ENCODE data around the gene ARID4A. TPM values are rescaled to one million over a fixed set of nuclear protein-coding genes. Genes with fewer than 3 reads are reported as not detected.

The ARID4A gene
- total RNA-seq, 1 donor: 14.5 TPM

- no peaks in the 10 kb centered on the region for H3K79me2 ChIP-seq (ENCODE audit: insufficient read depth, low read length)
- no peaks in the 10 kb centered on the region for H3K4me1 ChIP-seq (ENCODE audit: insufficient read depth, low read length)
- peaks cover 20% of the 10 kb centered on the region for H3K36me3 ChIP-seq (ENCODE audit: insufficient read depth, low read length)
- no peak overlapping the region for H3K4me2 ChIP-seq (ENCODE audit: insufficient read depth, low read length)
- no peaks in the 10 kb centered on the region for H3K27me3 ChIP-seq (ENCODE audit: insufficient read depth, low read length)
- H3K9me3 ChIP-seq (ENCODE audit: low read depth, low read length): no peaks in the 10 kb centered on the region
- no peak for TF ChIP-seq CTCF (IDR thresholded peaks at IDR 0.05; ENCODE audit: extremely low read depth, low read depth, low read length)
- no peak overlapping the region for H3K27ac ChIP-seq (ENCODE audit: low read depth, low read length)
- no peak for DNase-seq (ENCODE audit: insufficient read length, low spot score, missing footprints)
- no peak overlapping the region for H2AFZ ChIP-seq (ENCODE audit: low read length)
- no peaks in the 10 kb centered on the region for H4K20me1 ChIP-seq (ENCODE audit: insufficient read depth, low read length)
- H3K4me3 ChIP-seq (ENCODE audit: insufficient read depth, low read length): no peak overlapping the region
Measured at GRCh38 chr14:58376791-58377190, 78.4 kb downstream of the ARID4A start.

- H3K36me3 ChIP-seq (ENCODE audit: insufficient read depth, low read length): no peaks in the 10 kb centered on the region
- no peak overlapping the region for H3K4me3 ChIP-seq (ENCODE audit: insufficient read depth, low read length)
- H3K27me3 ChIP-seq (ENCODE audit: insufficient read depth, low read length): no peaks in the 10 kb centered on the region
Measured at GRCh38 chr14:58390830-58391229, 92.5 kb downstream of the ARID4A start.

GRCh38 chr14:58395562-58395811 is 97.1 kb downstream of the ARID4A start:
- Histone ChIP-seq H2AFZ (ENCODE audit: low read length) (peak overlapping the region; percentile 91), H3K4me1 (ENCODE audit: insufficient read depth, low read length) (peaks cover 5% of the 10 kb centered on the region), H3K4me3 (ENCODE audit: insufficient read depth, low read length) (peak overlapping the region; percentile 73), H4K20me1 (ENCODE audit: insufficient read depth, low read length) (no peaks in the 10 kb centered on the region), H3K27me3 (ENCODE audit: insufficient read depth, low read length) (no peaks in the 10 kb centered on the region), H3K27ac (ENCODE audit: low read depth, low read length) (no peak overlapping the region), H3K36me3 (ENCODE audit: insufficient read depth, low read length) (no peaks in the 10 kb centered on the region), H3K79me2 (ENCODE audit: insufficient read depth, low read length) (no peaks in the 10 kb centered on the region), H3K4me2 (ENCODE audit: insufficient read depth, low read length) (peak overlapping the region; percentile 79), H3K9me3 (ENCODE audit: low read depth, low read length) (no peaks in the 10 kb centered on the region)
- TF ChIP-seq CTCF (IDR thresholded peaks at IDR 0.05; ENCODE audit: extremely low read depth, low read depth, low read length): no peak
- DNase-seq (ENCODE audit: insufficient read length, low spot score, missing footprints): no peak

More at GRCh38 chr14:58390830-58391229, 92.5 kb downstream of the ARID4A start:
- Histone ChIP-seq H3K4me2 (ENCODE audit: insufficient read depth, low read length) (no peak overlapping the region), H2AFZ (ENCODE audit: low read length) (no peak overlapping the region), H3K27ac (ENCODE audit: low read depth, low read length) (no peak overlapping the region), H4K20me1 (ENCODE audit: insufficient read depth, low read length) (no peaks in the 10 kb centered on the region), H3K79me2 (ENCODE audit: insufficient read depth, low read length) (no peaks in the 10 kb centered on the region), H3K9me3 (ENCODE audit: low read depth, low read length) (no peaks in the 10 kb centered on the region), H3K4me1 (ENCODE audit: insufficient read depth, low read length) (peaks cover 5% of the 10 kb centered on the region)
- no peak for TF ChIP-seq CTCF (IDR thresholded peaks at IDR 0.05; ENCODE audit: extremely low read depth, low read depth, low read length)
- no peak for DNase-seq (ENCODE audit: insufficient read length, low spot score, missing footprints)

- Histone ChIP-seq H2AFZ (ENCODE audit: low read length) (peak within 1 kb of the TSS; percentile 94), H4K20me1 (ENCODE audit: insufficient read depth, low read length) (no peaks in the 10 kb centered on the region), H3K4me3 (ENCODE audit: insufficient read depth, low read length) (peak within 1 kb of the TSS; percentile 73), H3K4me1 (ENCODE audit: insufficient read depth, low read length) (peaks cover 5% of the 10 kb centered on the region), H3K36me3 (ENCODE audit: insufficient read depth, low read length) (no peaks in the 10 kb centered on the region), H3K9me3 (ENCODE audit: low read depth, low read length) (no peaks in the 10 kb centered on the region), H3K4me2 (ENCODE audit: insufficient read depth, low read length) (peak within 1 kb of the TSS; percentile 79), H3K27me3 (ENCODE audit: insufficient read depth, low read length) (no peaks in the 10 kb centered on the region), H3K79me2 (ENCODE audit: insufficient read depth, low read length) (no peaks in the 10 kb centered on the region), H3K27ac (ENCODE audit: low read depth, low read length) (no peak within 1 kb of the TSS)
- peak; percentile 98 for DNase-seq (ENCODE audit: insufficient read length, low spot score, missing footprints)
- TF ChIP-seq CTCF (IDR thresholded peaks at IDR 0.05; ENCODE audit: extremely low read depth, low read depth, low read length): peak; percentile 59
Measured at GRCh38 chr14:58395812-58396788, 97.7 kb downstream of the ARID4A start, which contains the start of gene TOMM20L. TOMM20L (plus strand) TSS chr14:58395930; CDS start chr14:58395958, 28 bp downstream.

All from osteoblast (primary cell).